SK-N-DZ (cell line): ENCODE measurements around the gene NSG1.

ENCODE experiments used
- DNase-seq: peaks from one replicate; pipeline ENCODE4 v3.0.0-alpha.2; 2015; ENCODE audit warnings: low spot score

The NSG1 gene

DNA sequence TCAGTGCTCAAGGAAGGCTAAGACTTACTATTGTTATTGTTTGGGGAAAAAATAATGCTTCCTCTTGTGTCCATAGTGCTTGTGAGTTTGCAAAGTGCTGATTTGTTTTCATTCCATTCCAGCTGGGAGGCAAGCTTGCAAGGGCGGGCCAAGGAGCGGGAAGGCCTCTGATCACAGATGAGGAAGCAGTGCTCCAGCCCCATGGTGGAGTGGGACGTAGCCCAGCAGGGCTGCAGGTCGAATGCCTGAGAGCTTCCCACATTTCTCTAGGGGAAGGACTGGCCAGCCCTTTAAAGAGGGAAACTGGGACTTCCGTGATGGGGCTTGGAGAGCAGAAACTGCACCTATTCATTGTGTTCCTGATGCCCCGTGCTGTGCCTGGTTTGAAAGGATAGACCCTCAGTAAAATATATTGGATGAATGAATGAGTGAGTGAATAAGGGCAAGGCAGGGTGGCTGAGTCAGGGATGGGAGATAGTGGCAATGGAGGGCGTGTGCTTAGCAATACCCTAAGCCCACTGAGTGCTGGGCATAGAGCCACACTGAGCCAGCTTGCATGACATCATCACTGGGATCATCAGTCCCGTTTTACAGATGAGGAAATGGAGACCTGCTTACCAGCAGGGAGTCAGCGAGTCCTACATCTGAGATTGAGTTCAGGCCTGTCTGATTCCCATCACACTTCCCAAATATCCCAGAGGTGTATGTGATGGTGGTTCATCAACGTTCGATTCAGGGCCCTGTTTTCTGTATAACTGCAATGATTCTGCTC is 17.9 kb upstream of the NSG1 start:
- no peak for DNase-seq

GRCh38 chr4:4374388-4375098 is 12.4 kb upstream of the NSG1 start:
- DNase-seq: no peak

DNA sequence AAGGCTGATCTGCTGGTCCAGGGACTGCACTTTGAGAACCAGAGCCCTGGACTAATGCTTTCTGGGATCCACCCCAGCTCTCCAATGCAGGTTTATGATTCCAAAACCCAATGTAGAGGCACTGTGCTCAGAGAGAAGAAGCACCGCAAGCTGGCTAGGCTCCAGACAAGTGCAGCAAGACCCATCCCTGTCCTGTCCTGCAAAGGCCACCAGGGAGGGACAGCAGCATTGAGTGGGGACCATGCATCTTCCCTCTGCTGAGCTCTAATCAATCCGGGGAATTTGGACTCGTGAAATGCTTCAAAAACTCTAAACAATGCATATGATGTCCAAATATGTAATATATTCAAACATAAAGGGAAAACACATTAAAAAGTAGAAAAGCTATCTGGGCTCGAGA is 10.8 kb upstream of the NSG1 start:
- DNase-seq: no peak

GRCh38 chr4:4377191-4377590 is 9.7 kb upstream of the NSG1 start:
- no peak for DNase-seq

DNA sequence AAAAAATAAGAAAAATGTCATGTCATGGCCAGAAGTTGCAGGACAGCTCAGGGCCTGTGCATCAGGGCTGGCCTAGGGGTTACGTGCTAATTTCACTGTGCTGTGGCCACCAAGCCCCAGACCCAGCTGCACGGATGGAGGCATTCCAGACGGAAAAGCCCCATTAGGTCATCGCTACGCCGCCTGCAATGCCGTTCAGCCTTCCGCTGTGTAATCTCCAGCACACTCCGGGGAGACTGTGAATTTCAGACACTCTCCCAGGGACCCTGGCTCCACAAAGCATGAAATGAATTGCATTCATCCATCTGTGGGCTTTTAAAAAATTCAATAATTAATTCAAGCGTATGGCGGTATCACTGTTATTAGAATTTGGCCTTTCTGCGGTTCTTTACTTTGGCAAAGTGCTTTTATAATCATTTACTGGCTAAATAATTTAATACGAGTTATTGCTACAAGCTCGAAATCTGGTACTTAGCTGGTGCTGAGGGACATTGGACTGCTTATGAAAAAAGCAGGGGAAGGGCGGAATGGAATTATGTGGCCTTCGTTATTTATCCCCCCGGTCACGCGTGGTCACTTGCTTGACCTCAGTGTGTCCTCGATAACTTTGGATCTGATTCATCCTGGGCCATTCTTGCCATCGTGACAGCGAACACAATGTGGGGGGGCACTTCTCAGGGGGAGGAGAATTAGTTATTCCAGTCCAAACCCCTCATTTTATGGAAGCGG is 9.0 kb upstream of the NSG1 start:
- peak; percentile 52 for DNase-seq

- no peak for DNase-seq
These were observed 7.3 kb upstream of the NSG1 start for GRCh38 chr4:4379540-4380087.

DNA sequence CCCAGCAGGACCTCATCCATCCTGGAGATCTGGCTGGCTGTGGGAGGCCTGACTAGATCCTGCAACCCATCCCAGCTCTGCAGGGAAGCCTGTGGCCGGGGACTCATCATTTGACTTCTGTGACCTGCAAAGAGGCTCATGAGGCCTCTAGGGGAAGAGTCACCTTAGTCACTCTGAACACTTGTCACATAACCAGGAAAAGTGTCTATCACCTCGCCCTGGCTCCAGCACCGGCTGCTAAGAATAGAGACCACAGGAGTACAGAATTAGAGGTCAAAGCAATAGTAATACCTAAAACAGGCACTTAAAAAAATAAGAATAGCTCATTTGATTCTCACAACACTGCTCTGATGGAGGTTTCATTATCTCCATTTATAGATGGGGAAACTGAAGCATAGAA is 3.8 kb upstream of the NSG1 start:
- no peak for DNase-seq

GRCh38 chr4:4384837-4385236 is 2.1 kb upstream of the NSG1 start:
- DNase-seq: peak; percentile 54

DNA sequence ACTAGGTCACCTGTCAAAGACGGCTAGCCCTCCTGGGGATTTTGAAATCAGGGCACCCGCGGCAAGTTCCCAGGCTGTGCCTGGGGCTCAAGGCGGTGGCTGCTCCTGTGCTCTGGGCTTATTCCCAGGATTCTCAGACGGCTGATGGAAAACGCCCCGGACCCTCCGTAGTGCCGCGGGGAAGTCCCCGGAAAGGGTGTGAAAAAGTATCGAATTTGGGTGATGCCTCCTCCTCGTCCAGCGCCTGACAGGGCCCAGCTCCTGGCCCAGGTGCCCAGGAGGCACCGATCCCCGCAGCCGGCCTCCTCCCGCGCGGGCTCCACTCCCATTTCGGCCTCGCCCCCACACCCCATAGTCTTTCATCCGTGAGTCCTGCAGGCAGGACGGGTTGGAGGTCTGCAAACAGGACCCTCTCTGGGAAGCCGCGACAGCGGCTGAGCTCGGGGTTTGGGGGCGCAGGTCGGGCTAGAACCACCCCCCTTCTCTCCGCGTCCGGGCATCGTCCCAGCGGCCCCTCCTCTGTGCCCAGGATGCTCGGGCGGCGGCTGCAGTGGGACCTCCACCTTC is 1.1 kb upstream of the NSG1 start:
- DNase-seq: no peak

GRCh38 chr4:4386296-4386735 is 586 bp upstream of the NSG1 start:
- DNase-seq: peak; percentile 53

DNA sequence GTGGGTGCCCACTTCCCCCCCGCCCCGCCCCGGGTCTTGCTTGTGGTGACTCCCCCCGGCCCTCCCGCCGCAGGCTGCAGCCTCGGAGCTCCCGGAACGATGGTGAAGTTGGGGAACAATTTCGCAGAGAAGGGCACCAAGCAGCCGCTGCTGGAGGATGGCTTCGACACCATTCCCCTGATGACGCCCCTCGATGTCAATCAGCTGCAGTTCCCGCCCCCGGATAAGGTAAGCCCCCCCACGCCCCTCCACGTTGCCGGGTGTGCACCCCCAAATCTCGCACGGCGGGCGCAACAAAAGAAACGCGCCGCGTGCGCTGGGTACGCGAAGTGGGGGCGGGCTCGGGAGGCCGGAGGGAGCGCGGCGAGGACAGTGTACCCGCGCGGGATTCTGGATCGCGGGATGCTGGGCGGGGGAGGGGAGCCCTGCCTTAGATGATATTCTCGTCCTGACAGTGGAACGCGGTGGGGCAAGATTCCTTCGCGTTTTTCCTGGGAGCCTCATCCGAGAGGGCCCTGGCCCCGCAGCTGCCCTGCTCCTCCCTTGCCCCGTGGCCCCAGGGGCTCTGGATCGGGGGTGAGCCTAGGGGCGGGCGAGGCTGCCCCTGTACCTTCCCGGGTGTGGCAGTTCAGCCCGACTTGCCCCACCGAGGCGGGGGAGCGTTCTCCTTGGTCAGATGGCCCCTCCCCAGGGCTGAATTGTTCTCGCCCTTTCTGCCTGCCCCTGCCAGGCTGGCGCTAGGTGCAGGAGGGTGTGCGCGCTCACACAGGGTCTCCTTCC is 819 bp downstream of the NSG1 start:
- no peak for DNase-seq

DNA sequence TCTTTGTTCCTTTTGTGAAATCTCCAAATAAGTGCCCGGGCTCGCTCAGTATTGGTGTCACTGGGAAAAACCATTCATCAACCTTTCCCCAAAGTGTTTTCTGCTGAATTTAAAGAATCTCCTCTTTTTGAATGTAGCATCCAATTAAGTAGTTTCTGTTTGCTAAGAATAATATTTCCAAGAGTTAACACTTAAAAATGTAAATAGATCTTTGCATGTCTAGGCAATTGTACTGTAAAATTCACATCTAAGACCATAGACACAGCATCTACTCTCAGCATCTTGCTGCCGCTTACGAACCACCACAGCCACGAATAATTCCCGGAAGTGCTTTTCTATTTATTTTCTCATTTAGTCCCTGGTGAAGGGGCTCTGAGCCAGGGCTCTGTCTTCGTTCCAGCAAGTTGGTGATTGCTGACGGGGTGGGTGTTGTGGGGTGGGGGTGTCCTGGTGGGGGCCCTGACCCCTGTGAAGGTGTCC is 1.4 kb downstream of the NSG1 start:
- DNase-seq: no peak

GRCh38 chr4:4388836-4389575 is 2.1 kb downstream of the NSG1 start:
- DNase-seq: no peak

DNA sequence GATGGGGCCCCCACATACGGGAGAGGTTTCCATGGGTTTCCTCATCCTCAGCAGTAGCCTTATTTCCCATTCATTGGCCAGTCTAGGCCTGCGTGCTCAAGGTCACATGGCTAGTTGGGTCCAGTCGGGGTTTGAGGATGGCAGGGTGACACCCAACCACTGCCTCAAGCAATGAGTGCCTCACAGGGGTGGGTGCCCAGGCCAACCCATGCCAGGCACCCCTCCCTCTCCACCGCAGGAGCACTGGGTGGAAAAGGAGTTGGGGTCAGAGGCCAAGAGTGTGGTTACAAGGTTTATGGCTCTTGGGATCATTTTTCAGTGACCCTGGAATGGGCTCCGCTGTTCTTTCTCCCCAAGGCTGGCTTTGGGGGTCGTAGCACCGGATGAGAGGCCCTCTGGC is 3.1 kb downstream of the NSG1 start:
- DNase-seq: no peak

DNA sequence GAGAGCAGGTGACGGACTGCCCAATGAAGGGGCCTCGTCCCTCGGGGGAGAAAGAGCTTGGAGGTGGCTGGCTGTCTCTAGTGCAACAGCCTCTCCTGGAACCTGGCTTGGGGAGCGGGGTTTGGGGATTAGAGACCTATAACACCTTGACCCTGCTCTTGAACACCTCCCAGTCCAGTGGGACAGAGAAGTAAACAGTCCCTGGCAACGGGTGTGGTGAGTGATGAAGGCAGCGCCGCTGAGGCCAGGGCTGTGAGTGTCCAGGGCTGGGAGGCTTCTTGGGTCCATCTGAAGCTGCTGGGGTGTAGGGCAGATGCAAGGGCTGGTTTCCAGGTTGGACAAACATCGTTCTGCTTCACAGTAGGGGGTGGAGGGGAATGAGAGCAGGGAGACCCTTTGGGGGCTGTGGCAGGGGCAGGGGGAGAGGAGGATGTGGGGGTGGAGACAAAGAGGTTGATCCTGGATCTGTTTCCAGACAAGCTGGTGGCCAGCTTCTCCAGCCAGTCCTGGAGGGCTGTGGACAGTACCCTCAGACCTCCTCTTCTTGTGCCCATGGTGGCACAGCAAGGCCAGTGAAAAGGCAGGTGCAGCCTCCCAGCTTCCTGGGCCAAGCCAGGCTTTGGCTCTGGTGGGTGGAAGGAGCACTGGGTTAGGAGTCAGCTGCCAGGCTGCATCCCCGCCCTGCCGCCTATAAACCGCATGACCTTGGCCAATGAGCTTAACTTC is 3.8 kb downstream of the NSG1 start:
- DNase-seq: no peak

DNA sequence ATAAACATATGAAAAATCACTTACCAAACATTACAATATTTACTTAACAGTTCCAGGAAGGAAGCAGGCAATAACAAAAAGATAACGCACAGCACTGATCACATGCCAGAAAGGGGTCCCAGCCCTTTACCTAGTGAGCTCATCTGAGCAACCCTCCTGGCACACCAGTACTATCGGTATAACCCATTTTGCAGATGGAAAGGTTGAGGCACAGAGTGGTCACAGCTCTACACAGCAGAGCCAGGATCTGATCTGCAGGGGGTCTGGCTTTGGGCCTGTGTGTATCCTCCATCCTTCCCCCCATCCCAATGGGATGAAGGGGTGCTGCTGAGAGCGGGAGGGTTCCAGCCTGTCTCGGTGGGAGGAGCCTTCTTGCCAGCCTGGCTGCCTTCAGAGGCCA is 5.0 kb downstream of the NSG1 start:
- DNase-seq: no peak

DNA sequence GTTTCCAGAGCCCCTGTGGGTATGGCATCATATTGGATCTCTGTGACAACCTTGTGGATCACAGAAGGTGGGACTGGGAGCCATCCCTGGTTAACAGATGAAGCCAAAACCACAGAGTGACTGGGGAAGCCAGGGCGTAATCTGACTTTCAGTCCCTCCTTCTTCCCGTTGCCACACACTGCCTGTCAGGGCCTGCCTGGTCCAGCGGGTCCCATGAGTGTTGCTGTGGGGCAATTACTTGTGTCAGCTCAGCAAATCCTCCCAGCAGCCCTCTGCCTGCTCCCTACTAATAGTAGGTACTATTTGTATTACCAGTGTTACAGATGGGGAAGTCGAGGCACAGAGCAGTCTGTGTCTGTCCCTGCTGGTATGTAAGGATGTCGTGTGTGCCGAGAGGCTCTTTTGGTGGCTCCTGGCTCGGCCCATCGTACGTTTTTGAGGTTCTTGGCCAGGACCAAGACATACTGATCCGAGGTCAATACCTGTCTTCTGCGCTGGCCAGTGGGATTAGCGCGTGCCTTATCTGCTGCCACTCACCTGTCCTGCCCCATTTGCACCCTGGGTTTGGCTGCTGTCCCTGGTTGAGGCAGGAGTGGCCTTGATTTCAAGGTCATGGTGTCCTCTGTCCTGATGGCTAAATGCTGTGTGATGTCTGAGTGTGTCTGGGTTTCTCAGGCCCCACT is 5.7 kb downstream of the NSG1 start:
- DNase-seq: no peak

- no peak for DNase-seq
These were observed 7.7 kb downstream of the NSG1 start for GRCh38 chr4:4394644-4395043.

DNA sequence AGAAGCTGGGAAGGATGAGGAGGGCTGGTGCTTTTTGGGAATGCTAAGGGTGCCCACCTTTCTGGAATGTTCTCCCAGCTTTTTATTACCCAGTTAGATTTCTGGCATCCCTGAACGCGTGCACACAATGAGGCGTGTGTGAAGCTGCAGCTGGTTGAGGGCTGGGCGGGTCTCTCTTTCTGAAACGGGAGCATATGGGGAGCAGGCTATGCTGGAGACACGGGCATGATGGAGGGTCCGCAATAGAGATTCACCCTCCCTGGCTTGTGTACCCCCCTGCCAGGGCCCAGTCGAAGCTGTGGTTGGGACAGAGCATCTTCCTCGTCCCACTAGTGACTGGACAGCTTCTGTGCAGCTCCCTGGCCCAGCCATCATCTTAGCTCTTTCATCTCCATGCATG is 8.5 kb downstream of the NSG1 start:
- DNase-seq: no peak
